ENCODE measurements around the gene USP43.
"Not testable (repeated sequence)": the region's sequence is repeated elsewhere in the genome, so short reads cannot be mapped to it uniquely, and the experiment has no call there.

USP43 gene

DNA sequence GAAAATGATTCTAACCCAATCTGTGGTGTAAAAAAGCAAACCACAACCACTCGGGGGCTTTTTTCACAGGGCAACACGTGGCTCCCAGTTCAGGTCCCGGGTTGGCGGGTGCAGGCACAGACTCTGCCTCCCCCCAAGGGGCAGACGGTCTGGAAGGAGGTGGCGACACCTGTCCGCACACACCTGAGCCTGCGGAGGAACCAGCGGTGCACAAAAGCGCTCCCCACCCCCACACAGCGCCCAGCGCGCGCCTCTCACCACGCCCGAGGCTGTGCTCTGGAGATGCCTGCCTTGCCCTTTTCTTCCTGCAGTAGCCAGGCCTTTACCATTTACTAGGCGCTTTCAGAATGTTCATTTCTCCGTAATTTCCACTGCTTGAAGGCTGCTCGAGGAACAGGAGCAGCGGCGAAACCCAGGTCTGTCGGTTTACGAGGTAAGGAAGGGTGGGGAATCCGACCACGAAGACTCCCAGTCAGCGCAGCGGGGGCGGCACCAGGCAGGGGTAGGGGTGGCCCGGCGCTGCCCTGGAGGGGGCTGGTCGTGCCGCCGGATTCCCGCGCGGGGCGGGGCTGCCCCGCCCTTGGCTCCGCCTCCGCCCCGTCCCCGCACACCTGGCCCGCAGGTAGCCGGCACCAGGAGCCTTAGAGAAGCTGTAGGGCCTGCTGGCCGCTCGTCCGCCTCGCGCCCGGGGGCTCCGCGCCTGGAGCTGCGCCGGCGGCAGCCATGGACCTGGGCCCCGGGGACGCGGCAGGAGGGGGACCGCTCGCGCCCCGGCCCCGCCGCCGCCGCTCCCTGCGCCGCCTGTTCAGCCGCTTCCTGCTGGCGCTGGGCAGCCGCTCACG lies at the start of gene USP43:
Gene USP43 (plus strand): TSS at position 608 of the 842 bp plus-strand sequence. CDS start 116 bp downstream, at position 724.
- Mint-ChIP-seq H3K27ac (peak within 1 kb of the TSS; percentile 48 to 77), H3K27me3 (peaks cover 69% of the 10 kb centered on the region), H3K4me3 (peak within 1 kb of the TSS; percentile 83 to 89), H3K4me1 (peaks cover 29% of the 10 kb centered on the region), H3K9me3 (no peaks in the 10 kb centered on the region)
- peak; percentile 81 for ATAC-seq
- peak; percentile 41 to 52 for DNase-seq

GRCh38 chr17:9597638-9598037 lies 47.7 kb upstream of the USP43 start:
- DNase-seq, ATAC-seq, H3K4me3 Mint-ChIP-seq, H3K27me3 Mint-ChIP-seq, H3K4me1 Mint-ChIP-seq, H3K27ac Mint-ChIP-seq, H3K9me3 Mint-ChIP-seq: not testable (repeated sequence)

DNA sequence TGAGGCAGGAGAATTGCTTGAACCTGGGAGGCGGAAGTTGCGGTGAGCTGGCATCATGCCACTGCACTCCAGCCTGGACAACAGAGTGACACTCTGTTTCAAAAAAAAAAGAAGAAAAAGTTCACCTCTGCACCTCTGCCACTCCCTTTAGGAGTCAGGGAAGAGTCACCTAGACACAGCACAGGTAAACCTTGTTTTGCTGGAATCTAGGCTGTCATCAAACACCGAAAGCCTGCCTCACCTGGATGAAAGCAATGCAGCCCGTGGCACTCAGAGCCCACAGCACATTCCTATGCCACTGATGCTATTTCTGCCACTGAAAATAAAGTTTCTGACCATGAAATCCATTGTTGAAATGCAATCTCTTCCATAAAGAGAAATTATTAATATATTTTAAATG lies 46.7 kb upstream of the USP43 start:
- Mint-ChIP-seq H3K27ac (no peak overlapping the region), H3K4me1 (no peaks in the 10 kb centered on the region), H3K27me3 (peaks cover 3% of the 10 kb centered on the region), H3K9me3 (no peaks in the 10 kb centered on the region), H3K4me3 (no peak overlapping the region)
- ATAC-seq = no peak
- DNase-seq = no peak

- H3K4me1 Mint-ChIP-seq, H3K9me3 Mint-ChIP-seq, H3K4me3 Mint-ChIP-seq, DNase-seq, ATAC-seq, H3K27ac Mint-ChIP-seq: not testable (repeated sequence)
- H3K27me3 Mint-ChIP-seq = peaks cover 30% of the 10 kb centered on the region
Observed at GRCh38 chr17:9604583-9604982, 40.7 kb upstream of the USP43 start.

- H3K27ac Mint-ChIP-seq = no peak overlapping the region
- peaks cover 0 to 6% of the 10 kb centered on the region in 2 donors for H3K9me3 Mint-ChIP-seq
- H3K27me3 Mint-ChIP-seq = peaks cover 35% of the 10 kb centered on the region
- no peak for DNase-seq
- H3K4me3 Mint-ChIP-seq = no peak overlapping the region
- no peak for ATAC-seq
- H3K4me1 Mint-ChIP-seq = no peaks in the 10 kb centered on the region
Observed at GRCh38 chr17:9606453-9606852, 38.9 kb upstream of the USP43 start.

- peaks cover 35% of the 10 kb centered on the region for H3K27me3 Mint-ChIP-seq
- ATAC-seq, H3K4me3 Mint-ChIP-seq, H3K4me1 Mint-ChIP-seq, H3K27ac Mint-ChIP-seq, H3K9me3 Mint-ChIP-seq, DNase-seq: not testable (repeated sequence)
Observed at GRCh38 chr17:9607058-9607457, 38.3 kb upstream of the USP43 start.

DNA sequence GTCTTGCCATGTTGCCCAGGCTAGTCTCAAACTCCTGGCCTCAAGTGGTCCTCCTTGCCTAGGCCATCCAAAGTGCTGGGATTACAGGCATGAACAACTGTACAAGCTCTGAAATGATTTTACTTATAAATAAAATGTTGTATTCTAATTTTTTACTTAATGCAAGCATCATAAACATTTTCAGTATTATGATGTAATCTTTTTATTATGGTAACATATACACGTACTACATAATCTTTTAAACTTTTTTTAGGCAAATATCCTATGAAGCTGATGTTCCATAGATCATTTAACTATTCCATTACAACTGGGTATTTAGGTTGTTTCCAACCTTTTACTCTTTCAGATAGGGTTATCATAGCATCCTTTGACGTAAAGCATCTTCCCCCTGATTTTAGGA lies 33.8 kb upstream of the USP43 start:
- Mint-ChIP-seq H3K27me3 (peaks cover 14% of the 10 kb centered on the region), H3K4me3 (no peak overlapping the region), H3K27ac (no peak overlapping the region), H3K9me3 (peaks cover 0 to 6% of the 10 kb centered on the region in 2 donors), H3K4me1 (no peaks in the 10 kb centered on the region)
- DNase-seq = no peak
- ATAC-seq = no peak

DNA sequence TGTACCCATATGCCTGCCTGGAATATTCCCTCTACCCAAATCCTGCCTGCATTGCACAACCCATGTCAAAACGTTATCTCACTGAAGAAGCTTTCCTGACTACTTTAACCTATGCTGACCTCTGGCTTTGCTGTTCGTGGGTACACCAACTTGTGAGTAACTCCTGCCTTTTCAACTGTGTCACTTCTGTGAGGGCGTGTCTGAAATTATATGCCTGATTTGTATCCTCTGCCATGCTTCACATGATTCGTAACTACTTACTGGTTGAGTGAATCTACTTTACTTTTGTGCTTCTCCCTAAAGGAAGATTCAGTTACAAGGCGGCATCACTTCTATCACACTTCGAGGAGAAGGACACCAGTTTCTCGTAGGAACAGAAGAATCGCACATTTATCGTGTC lies 33.3 kb upstream of the USP43 start:
- Mint-ChIP-seq H3K4me3 (no peak overlapping the region), H3K9me3 (peaks cover 0 to 6% of the 10 kb centered on the region in 2 donors), H3K27ac (no peak overlapping the region), H3K4me1 (no peaks in the 10 kb centered on the region), H3K27me3 (peaks cover 14% of the 10 kb centered on the region)
- ATAC-seq (no peak), DNase-seq (no peak)

GRCh38 chr17:9615486-9615885 lies 29.8 kb upstream of the USP43 start:
- no peaks in the 10 kb centered on the region for H3K4me1 Mint-ChIP-seq

GRCh38 chr17:9622961-9623360 lies 22.4 kb upstream of the USP43 start:
- ATAC-seq = no peak
- H3K4me3 Mint-ChIP-seq = no peak overlapping the region
- H3K9me3 Mint-ChIP-seq = peaks cover 20 to 34% of the 10 kb centered on the region in 2 donors
- no peak for DNase-seq
- no peak overlapping the region for H3K27ac Mint-ChIP-seq
- no peaks in the 10 kb centered on the region for H3K27me3 Mint-ChIP-seq
- no peaks in the 10 kb centered on the region for H3K4me1 Mint-ChIP-seq

More at GRCh38 chr17:9615486-9615885, 29.8 kb upstream of the USP43 start:
- Mint-ChIP-seq H3K27me3 (no peaks in the 10 kb centered on the region), H3K4me3 (no peak overlapping the region), H3K9me3 (no peaks in the 10 kb centered on the region), H3K27ac (no peak overlapping the region)
- ATAC-seq = no peak
- DNase-seq = no peak

GRCh38 chr17:9628509-9628908 lies 16.8 kb upstream of the USP43 start:
- H3K27me3 Mint-ChIP-seq = peaks cover 26% of the 10 kb centered on the region
- peaks cover 11 to 21% of the 10 kb centered on the region in 2 donors for H3K9me3 Mint-ChIP-seq
- H3K4me3 Mint-ChIP-seq = no peak overlapping the region
- no peak overlapping the region for H3K27ac Mint-ChIP-seq
- no peak for ATAC-seq
- no peaks in the 10 kb centered on the region for H3K4me1 Mint-ChIP-seq
- DNase-seq = no peak

DNA sequence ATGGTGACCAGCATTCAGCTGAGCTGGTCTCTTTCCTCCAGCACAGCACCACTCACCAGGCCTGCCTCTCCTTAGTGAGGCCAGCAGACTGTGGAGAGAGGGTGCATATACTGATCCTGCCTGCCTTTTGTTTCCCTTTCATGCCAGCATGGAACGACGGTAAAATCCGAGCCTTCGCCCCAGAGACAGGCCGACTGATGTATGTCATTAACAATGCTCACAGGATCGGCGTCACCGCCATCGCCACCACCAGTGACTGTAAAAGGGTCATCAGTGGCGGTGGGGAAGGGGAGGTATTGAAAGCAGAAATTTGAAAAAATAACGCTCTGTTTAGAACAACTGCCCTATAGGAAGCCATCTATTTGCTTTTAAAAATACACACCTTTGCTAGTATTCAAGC lies 12.6 kb upstream of the USP43 start:
- Mint-ChIP-seq H3K4me1 (no peaks in the 10 kb centered on the region), H3K27me3 (peaks cover 45% of the 10 kb centered on the region), H3K4me3 (no peak overlapping the region), H3K9me3 (no peaks in the 10 kb centered on the region), H3K27ac (no peak overlapping the region)
- DNase-seq (no peak), ATAC-seq (no peak)

DNA sequence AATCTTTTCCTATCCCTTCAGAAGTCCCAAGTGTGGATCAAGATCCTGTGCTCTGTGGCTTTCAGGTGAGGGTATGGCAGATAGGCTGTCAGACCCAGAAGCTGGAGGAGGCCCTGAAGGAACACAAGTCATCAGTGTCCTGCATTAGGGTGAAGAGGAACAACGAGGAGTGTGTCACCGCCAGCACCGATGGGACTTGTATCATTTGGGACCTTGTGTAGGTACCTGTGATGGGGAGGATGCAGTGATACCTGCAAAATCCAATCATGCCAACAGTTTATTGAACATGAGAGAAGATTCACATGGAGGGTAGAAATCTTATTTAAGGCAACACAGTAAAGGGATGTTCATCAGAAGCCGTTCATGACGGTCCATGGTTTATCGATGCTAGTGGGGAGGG lies 10.0 kb upstream of the USP43 start:
- no peak for ATAC-seq
- H3K9me3 Mint-ChIP-seq = no peaks in the 10 kb centered on the region
- H3K4me3 Mint-ChIP-seq = no peak overlapping the region
- no peak for DNase-seq
- no peak overlapping the region for H3K27ac Mint-ChIP-seq
- peaks cover 37% of the 10 kb centered on the region for H3K27me3 Mint-ChIP-seq
- H3K4me1 Mint-ChIP-seq = no peaks in the 10 kb centered on the region

DNA sequence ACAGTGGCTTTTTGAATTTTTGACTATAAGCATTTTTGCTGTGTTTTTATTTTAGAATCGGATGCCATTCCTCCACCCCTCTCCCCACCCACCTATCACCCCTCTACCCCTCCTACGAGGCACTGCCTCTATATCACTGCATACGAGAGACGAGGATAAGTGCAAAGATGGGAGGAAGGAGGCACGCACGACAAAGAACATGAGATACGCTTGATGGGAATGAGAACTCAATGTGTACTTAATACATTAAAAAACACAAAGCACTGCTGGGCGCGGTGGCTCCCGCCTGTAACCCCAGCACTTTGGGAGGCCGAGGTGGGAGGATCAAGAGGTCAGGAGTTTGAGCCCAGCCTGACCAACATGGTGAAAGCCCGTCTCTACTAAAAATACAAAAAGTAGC lies 8.8 kb upstream of the USP43 start:
- DNase-seq (no peak), ATAC-seq (no peak)
- H3K4me1 Mint-ChIP-seq = no peaks in the 10 kb centered on the region
- peaks cover 33% of the 10 kb centered on the region for H3K27me3 Mint-ChIP-seq
- H3K9me3 Mint-ChIP-seq = no peaks in the 10 kb centered on the region
- H3K27ac Mint-ChIP-seq = no peak overlapping the region
- H3K4me3 Mint-ChIP-seq = no peak overlapping the region

DNA sequence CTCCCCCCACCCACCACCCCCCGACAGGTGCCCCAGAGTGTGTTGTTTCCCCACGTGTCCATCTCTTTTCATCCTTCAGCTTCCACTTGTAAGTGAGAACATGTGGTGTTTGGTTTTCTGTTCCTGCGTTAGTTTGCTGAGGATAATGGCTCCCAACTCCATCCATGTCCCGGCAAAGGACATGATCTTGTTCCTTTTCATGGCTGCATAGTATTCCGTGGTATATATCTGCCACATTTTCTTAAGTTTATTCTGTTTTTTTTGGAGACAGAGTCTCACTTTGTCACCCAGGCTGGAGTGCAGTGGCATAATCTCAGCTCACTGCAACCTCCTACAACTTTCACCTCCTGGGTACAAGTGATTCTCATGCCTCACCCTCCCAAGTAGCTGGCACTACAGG lies 4.9 kb upstream of the USP43 start:
- not testable (repeated sequence) for H3K4me3 Mint-ChIP-seq, ATAC-seq, H3K9me3 Mint-ChIP-seq, H3K27ac Mint-ChIP-seq, DNase-seq
- H3K27me3 Mint-ChIP-seq = peaks cover 40% of the 10 kb centered on the region
- peaks cover 10% of the 10 kb centered on the region for H3K4me1 Mint-ChIP-seq

- H3K27ac Mint-ChIP-seq = no peak overlapping the region
- ATAC-seq (no peak), DNase-seq (no peak)
- peaks cover 63% of the 10 kb centered on the region for H3K27me3 Mint-ChIP-seq
- peak overlapping the region in 1 of 2 donors; percentile 26 for H3K4me3 Mint-ChIP-seq
- no peaks in the 10 kb centered on the region for H3K9me3 Mint-ChIP-seq
- peaks cover 24% of the 10 kb centered on the region for H3K4me1 Mint-ChIP-seq
Observed at GRCh38 chr17:9643611-9644010, 1.7 kb upstream of the USP43 start.
